ENCODE results near the gene FRAT1. TPM values are rescaled to one million over a fixed set of nuclear protein-coding genes. Genes with fewer than 3 reads are reported as not detected.
A peak's percentile ranks its signal among the peaks of the same experiment; 100 is the strongest.

FRAT1 gene
- polyA plus RNA-seq (2011; rRNA removed): 1.3 and 1.5 TPM in 2 replicates
- 1.1 and 1.9 TPM in 2 replicates for polyA plus RNA-seq (2012; cell fraction: cytosol; rRNA removed)
- polyA plus RNA-seq (2012; cell fraction: nucleus; rRNA removed): 1.5 and 2.2 TPM in 2 replicates
- polyA plus RNA-seq (2017; fragmentation: RNase III; extraction: RNeasy Plus Mini Kit Qiagen cat#74134 plus additional on column Dnase treatment): 1.2 to 2.3 TPM (median 2.0 TPM) in 3 replicates
- 1.8 and 2.7 TPM in 2 replicates for polyA minus RNA-seq (2011; rRNA and poly(A)+ RNA removed)

- DNase-seq (ENCODE audit: low read depth in 1 of 2, low spot score in 1 of 2) (peak; percentile 82 to 91), ATAC-seq (peak; percentile 86 to 88), FAIRE-seq (no peak)
- POLR2A ChIA-PET: interaction anchor here (0.5 to 2.4 kb wide), 5 partner anchors 9 to 82 kb away, joined by 3 to 15 read pairs (median 7); partner anchors contain the start of genes ARHGAP19 and RRP12
- CTCF ChIA-PET: interaction anchor here (0.6 to 2.3 kb wide), 9 partner anchors 8 to 181 kb away, joined by 3 to 10 read pairs (median 3); partner anchors contain the start of genes ARHGAP19 and FRAT2
- Histone ChIP-seq H3K4me3 (peak within 1 kb of the TSS; percentile 58), H3K4me1 (0 out of 3 replicates have a peak, but pooled peaks cover 3% of the 10 kb centered on the region), H3K4me2 (peak within 1 kb of the TSS; percentile 80), H3K27ac (peak within 1 kb of the TSS; percentile 95 to 99), H3K9me3 (no peaks in the 10 kb centered on the region)
- 3% methylated on average over 28 of the region's 79 CpGs for WGBS (ENCODE audit: missing lambda C conversion rate)
- TF ChIP-seq JUN (IDR thresholded peaks at IDR 0.05) (peak in 1 of 2 experiments; percentile 76; a peak in 3 of 5 replicates), HDAC2 (IDR thresholded peaks at IDR 0.05) (no peak), MAX (IDR thresholded peaks at IDR 0.05) (peak; percentile 88), CBX2 (IDR thresholded peaks at IDR 0.05; ENCODE audit: borderline replicate concordance, low read depth) (no peak), KDM5A (IDR thresholded peaks at IDR 0.05) (no peak), HMGXB4 (CRISPR knock-in tag; IDR thresholded peaks at IDR 0.05; ENCODE audit: borderline replicate concordance) (peak; percentile 31; the same call in 1 of the 2 replicates), GATA3 (IDR thresholded peaks at IDR 0.05; ENCODE audit: borderline replicate concordance) (peak; percentile 90), E2F6 (IDR thresholded peaks at IDR 0.05; ENCODE audit: borderline replicate concordance, low read depth) (no peak; the same call in 1 of the 2 replicates), FOSL2 (IDR thresholded peaks at IDR 0.05) (no peak), FOSL2 (CRISPR knock-in tag; IDR thresholded peaks at IDR 0.05) (peak; percentile 86), HOXA7 (CRISPR knock-in tag; IDR thresholded peaks at IDR 0.05) (0 out of 2 replicates have a peak, but pooled peaks have one; percentile 11), BHLHE40 (IDR thresholded peaks at IDR 0.05; ENCODE audit: low read depth, low read length) (peak; percentile 75), HOXB5 (CRISPR knock-in tag; IDR thresholded peaks at IDR 0.05) (0 out of 2 replicates have a peak, but pooled peaks have one; percentile 19), FOXS1 (CRISPR knock-in tag; IDR thresholded peaks at IDR 0.05) (peak; percentile 85), EHF (CRISPR knock-in tag; IDR thresholded peaks at IDR 0.05) (no peak; the same call in 1 of the 2 replicates), PHF8 (IDR thresholded peaks at IDR 0.05; ENCODE audit: borderline replicate concordance, low read depth) (peak; percentile 93), POLR2A (IDR thresholded peaks at IDR 0.05; ENCODE audit: low read length) (peak; percentile 36), RFX5 (IDR thresholded peaks at IDR 0.05) (no peak)
Measured at GRCh38 chr10:97318772-97319651, at the start of gene FRAT1. FRAT1 (plus strand) TSS chr10:97319271; CDS start chr10:97319454, 183 bp downstream.

GRCh38 chr10:97270523-97271154 lies 48.4 kb upstream of the FRAT1 start:
- no peak overlapping the region for H3K4me2 ChIP-seq
- H3K27ac ChIP-seq: no peak overlapping the region
- TF ChIP-seq JUNB (IDR thresholded peaks at IDR 0.05) (no peak), USF2 (IDR thresholded peaks at IDR 0.05) (no peak), RARB (CRISPR knock-in tag; IDR thresholded peaks at IDR 0.05) (no peak), HOXB13 (CRISPR knock-in tag; IDR thresholded peaks at IDR 0.05; ENCODE audit: low read depth) (no peak), CBX2 (IDR thresholded peaks at IDR 0.05; ENCODE audit: borderline replicate concordance, low read depth) (no peak), NPAS2 (CRISPR knock-in tag; IDR thresholded peaks at IDR 0.05; ENCODE audit: borderline replicate concordance) (no peak), RAD21 (conservative IDR thresholded peaks at IDR 0.05 in 1 of 2, IDR thresholded peaks at IDR 0.05 in 1 of 2) (no peak)
- H3K4me1 ChIP-seq: no peaks in the 10 kb centered on the region
- WGBS (ENCODE audit: missing lambda C conversion rate): 81% methylated on average over 3 of the region's 3 CpGs
- POLR2A ChIA-PET: no interaction called here
- H3K4me3 ChIP-seq: no peak overlapping the region
- CTCF ChIA-PET: interaction anchor here (5.3 kb wide), 1 partner anchor 8 kb away, joined by 32 read pairs; no protein-coding TSS in a partner anchor
- ATAC-seq (no peak), FAIRE-seq (no peak), DNase-seq (ENCODE audit: low read depth in 1 of 2, low spot score in 1 of 2) (no peak)
- H3K9me3 ChIP-seq: no peaks in the 10 kb centered on the region

Measured in A549 (cell line).